Measurements from ENCODE around the gene CALD1.

Gene CALD1

DNA sequence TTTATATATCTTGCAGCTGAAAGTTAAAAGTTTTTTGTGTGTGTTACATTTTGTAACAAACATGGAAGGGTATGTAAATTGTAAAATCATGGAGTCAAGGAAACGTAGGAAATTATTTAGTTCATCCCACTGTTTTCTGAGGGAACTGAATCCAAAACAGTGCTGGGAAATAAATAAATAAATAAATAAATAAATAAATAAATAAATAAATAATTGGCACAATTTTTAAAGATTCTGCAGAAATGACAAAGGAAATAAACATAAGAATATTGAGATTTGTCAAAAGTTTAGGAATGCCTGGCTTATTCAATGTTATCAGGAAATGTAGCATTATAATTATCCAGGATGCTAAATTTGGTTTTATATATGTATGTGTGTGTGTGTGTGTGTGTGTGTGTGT, 115.5 kb downstream of the CALD1 start:
- Histone ChIP-seq H3K27me3 (ENCODE audit: insufficient read depth, poor library complexity, severe bottlenecking) (no peaks in the 10 kb centered on the region), H3K4me3 (replicated peaks; ENCODE audit: insufficient read depth, low read length) (no peak overlapping the region), H3K27ac (replicated peaks) (no peak overlapping the region)
- no peak for DNase-seq (ENCODE audit: low read depth in 1 of 2, low spot score in 1 of 2)
- TF ChIP-seq, protein P1, sequence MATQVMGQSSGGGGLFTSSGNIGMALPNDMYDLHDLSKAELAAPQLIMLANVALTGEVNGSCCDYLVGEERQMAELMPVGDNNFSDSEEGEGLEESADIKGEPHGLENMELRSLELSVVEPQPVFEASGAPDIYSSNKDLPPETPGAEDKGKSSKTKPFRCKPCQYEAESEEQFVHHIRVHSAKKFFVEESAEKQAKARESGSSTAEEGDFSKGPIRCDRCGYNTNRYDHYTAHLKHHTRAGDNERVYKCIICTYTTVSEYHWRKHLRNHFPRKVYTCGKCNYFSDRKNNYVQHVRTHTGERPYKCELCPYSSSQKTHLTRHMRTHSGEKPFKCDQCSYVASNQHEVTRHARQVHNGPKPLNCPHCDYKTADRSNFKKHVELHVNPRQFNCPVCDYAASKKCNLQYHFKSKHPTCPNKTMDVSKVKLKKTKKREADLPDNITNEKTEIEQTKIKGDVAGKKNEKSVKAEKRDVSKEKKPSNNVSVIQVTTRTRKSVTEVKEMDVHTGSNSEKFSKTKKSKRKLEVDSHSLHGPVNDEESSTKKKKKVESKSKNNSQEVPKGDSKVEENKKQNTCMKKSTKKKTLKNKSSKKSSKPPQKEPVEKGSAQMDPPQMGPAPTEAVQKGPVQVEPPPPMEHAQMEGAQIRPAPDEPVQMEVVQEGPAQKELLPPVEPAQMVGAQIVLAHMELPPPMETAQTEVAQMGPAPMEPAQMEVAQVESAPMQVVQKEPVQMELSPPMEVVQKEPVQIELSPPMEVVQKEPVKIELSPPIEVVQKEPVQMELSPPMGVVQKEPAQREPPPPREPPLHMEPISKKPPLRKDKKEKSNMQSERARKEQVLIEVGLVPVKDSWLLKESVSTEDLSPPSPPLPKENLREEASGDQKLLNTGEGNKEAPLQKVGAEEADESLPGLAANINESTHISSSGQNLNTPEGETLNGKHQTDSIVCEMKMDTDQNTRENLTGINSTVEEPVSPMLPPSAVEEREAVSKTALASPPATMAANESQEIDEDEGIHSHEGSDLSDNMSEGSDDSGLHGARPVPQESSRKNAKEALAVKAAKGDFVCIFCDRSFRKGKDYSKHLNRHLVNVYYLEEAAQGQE (IDR thresholded peaks at IDR 0.05; ENCODE audit: insufficient replicate concordance, low read depth): no peak
- TF ChIP-seq, protein P2, sequence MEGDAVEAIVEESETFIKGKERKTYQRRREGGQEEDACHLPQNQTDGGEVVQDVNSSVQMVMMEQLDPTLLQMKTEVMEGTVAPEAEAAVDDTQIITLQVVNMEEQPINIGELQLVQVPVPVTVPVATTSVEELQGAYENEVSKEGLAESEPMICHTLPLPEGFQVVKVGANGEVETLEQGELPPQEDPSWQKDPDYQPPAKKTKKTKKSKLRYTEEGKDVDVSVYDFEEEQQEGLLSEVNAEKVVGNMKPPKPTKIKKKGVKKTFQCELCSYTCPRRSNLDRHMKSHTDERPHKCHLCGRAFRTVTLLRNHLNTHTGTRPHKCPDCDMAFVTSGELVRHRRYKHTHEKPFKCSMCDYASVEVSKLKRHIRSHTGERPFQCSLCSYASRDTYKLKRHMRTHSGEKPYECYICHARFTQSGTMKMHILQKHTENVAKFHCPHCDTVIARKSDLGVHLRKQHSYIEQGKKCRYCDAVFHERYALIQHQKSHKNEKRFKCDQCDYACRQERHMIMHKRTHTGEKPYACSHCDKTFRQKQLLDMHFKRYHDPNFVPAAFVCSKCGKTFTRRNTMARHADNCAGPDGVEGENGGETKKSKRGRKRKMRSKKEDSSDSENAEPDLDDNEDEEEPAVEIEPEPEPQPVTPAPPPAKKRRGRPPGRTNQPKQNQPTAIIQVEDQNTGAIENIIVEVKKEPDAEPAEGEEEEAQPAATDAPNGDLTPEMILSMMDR (IDR thresholded peaks at IDR 0.05; ENCODE audit: insufficient read depth, low read length): no peak
- TF ChIP-seq SPI1 (IDR thresholded peaks at IDR 0.05; ENCODE audit: borderline replicate concordance, low read depth) (no peak), POLR2AphosphoS5 (IDR thresholded peaks at IDR 0.05; ENCODE audit: low read depth) (no peak), GABPA (IDR thresholded peaks at IDR 0.05; ENCODE audit: low read depth) (no peak)

- no peak overlapping the region for H3K4me3 ChIP-seq (replicated peaks; ENCODE audit: insufficient read depth, low read length)
- DNase-seq (ENCODE audit: low read depth in 1 of 2, low spot score in 1 of 2): no peak
- H3K27ac ChIP-seq (replicated peaks): no peak overlapping the region
- TF ChIP-seq POLR2AphosphoS5 (IDR thresholded peaks at IDR 0.05; ENCODE audit: low read depth) (no peak), SPI1 (IDR thresholded peaks at IDR 0.05; ENCODE audit: borderline replicate concordance, low read depth) (no peak), GABPA (IDR thresholded peaks at IDR 0.05; ENCODE audit: low read depth) (no peak)
- TF ChIP-seq, protein P2 (IDR thresholded peaks at IDR 0.05; ENCODE audit: insufficient read depth, low read length): no peak
- H3K27me3 ChIP-seq (ENCODE audit: insufficient read depth, poor library complexity, severe bottlenecking): no peaks in the 10 kb centered on the region
Observed at GRCh38 chr7:134896073-134896472, 116.6 kb downstream of the CALD1 start.

GRCh38 chr7:134897936-134898335, 118.5 kb downstream of the CALD1 start:
- no peak for DNase-seq (ENCODE audit: low read depth in 1 of 2, low spot score in 1 of 2)
- no peak for TF ChIP-seq POLR2AphosphoS5 (IDR thresholded peaks at IDR 0.05; ENCODE audit: low read depth)
- no peak for TF ChIP-seq GABPA (IDR thresholded peaks at IDR 0.05; ENCODE audit: low read depth)
- no peak for TF ChIP-seq SPI1 (IDR thresholded peaks at IDR 0.05; ENCODE audit: borderline replicate concordance, low read depth)
- TF ChIP-seq, protein P1 (IDR thresholded peaks at IDR 0.05; ENCODE audit: insufficient replicate concordance, low read depth): no peak
- TF ChIP-seq, protein P2 (IDR thresholded peaks at IDR 0.05; ENCODE audit: insufficient read depth, low read length): no peak
- no peaks in the 10 kb centered on the region for H3K27me3 ChIP-seq (ENCODE audit: insufficient read depth, poor library complexity, severe bottlenecking)
- no peak overlapping the region for H3K4me3 ChIP-seq (replicated peaks; ENCODE audit: insufficient read depth, low read length)
- H3K27ac ChIP-seq (replicated peaks): no peak overlapping the region

GRCh38 chr7:134899729-134900128, 120.3 kb downstream of the CALD1 start:
- Histone ChIP-seq H3K27me3 (ENCODE audit: insufficient read depth, poor library complexity, severe bottlenecking) (no peaks in the 10 kb centered on the region), H3K4me3 (replicated peaks; ENCODE audit: insufficient read depth, low read length) (no peak overlapping the region), H3K27ac (replicated peaks) (no peak overlapping the region)
- TF ChIP-seq, protein P1 (IDR thresholded peaks at IDR 0.05; ENCODE audit: insufficient replicate concordance, low read depth): no peak
- no peak for TF ChIP-seq SPI1 (IDR thresholded peaks at IDR 0.05; ENCODE audit: borderline replicate concordance, low read depth)
- TF ChIP-seq GABPA (IDR thresholded peaks at IDR 0.05; ENCODE audit: low read depth): no peak
- no peak for TF ChIP-seq POLR2AphosphoS5 (IDR thresholded peaks at IDR 0.05; ENCODE audit: low read depth)
- TF ChIP-seq, protein P2 (IDR thresholded peaks at IDR 0.05; ENCODE audit: insufficient read depth, low read length): no peak
- DNase-seq (ENCODE audit: low read depth in 1 of 2, low spot score in 1 of 2): no peak

Measured in HL-60 (cell line).